ENCODE results near the gene UBE4B. TPM values are rescaled to one million over a fixed set of nuclear protein-coding genes. Genes with fewer than 3 reads are reported as not detected.
A peak's percentile ranks its signal among the peaks of the same experiment; 100 is the strongest.

UBE4B gene
- total and polyA plus RNA-seq, 2 experiments from 2014 or later, result 14.3 to 27.6 TPM

DNA sequence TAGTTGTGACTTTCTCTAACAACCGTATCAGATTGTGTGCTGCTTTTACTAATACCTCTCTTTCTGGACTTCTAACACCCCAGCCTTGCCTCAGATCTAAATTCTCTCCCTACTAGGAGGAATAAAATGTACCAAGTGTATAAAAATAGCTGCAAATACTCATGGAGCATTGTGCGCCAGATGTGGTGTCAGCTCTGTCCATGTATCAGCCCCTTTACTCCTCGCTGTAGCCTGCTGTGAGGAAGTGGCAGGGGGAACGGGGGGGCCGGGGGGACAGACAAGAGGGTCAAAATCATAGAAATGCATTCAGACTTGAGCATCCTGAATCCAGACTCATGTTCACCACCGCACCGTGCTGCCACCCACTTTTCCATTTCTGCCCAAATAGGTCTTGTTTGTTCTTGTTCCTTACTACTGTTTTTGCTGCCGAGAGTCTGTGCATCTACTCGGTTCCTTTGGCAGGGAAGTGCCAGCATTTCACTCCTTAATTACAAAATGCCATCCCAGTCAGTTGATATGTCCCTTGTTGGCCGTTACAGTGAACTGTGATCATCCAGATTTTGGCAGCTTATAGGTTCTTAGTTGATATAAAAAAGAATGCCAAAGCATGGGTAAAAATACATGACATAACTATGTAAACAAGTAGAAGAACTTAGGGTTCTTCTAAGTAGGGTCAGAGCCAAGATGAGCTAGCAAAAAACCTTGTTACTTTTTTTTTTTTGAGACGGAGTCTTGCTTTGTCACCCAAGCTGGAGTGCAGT, 76.4 kb downstream of the UBE4B start:
- peaks cover 20% of the 10 kb centered on the region; the same call in 1 of the 2 replicates for H3K36me3 ChIP-seq (ENCODE audit: low read depth)
- H3K4me3 ChIP-seq, result peak overlapping the region; percentile 8; the same call in 1 of the 2 replicates
- H3K4me1 ChIP-seq (ENCODE audit: insufficient read depth), result peaks cover 19% of the 10 kb centered on the region
- H3K4me2 ChIP-seq (ENCODE audit: unreplicated experiment), result peak overlapping the region; percentile 77
- H3K27me3 ChIP-seq (replicated peaks; ENCODE audit: insufficient read depth), result no peaks in the 10 kb centered on the region
- DNase-seq, result no peak
- H4K20me1 ChIP-seq (ENCODE audit: insufficient read depth), result 0 out of 2 replicates have a peak, but pooled peaks cover 4% of the 10 kb centered on the region
- WGBS, 2 experiments (ENCODE audit: low coverage in 1 of 2, low lambda C conversion rate in 2 of 2, missing lambda C conversion rate in 2 of 2), result 84 to 85% methylated on average over 11 of the region's 11 CpGs
- H3K9me2 ChIP-seq (ENCODE audit: insufficient read depth), result no peaks in the 10 kb centered on the region
- H3K9me3 ChIP-seq (ENCODE audit: low read depth), result no peaks in the 10 kb centered on the region
- no peak overlapping the region for H3K9ac ChIP-seq
- peak overlapping the region; percentile 45 for H3K27ac ChIP-seq
- H2AFZ ChIP-seq, result no peak overlapping the region
- H3K79me2 ChIP-seq (ENCODE audit: insufficient read depth), result peaks cover 13% of the 10 kb centered on the region
- peaks cover 18% of the 10 kb centered on the region for H3F3A ChIP-seq (ENCODE audit: insufficient read depth)
- in situ Hi-C loops (cut with MboI), result no loop called here
- no peak for TF ChIP-seq EZH2 (IDR thresholded peaks at IDR 0.05; ENCODE audit: insufficient read depth, poor library complexity, severe bottlenecking)
- no peak for TF ChIP-seq EZH2phosphoT487 (IDR thresholded peaks at IDR 0.05; ENCODE audit: insufficient read depth, low read depth)

DNA sequence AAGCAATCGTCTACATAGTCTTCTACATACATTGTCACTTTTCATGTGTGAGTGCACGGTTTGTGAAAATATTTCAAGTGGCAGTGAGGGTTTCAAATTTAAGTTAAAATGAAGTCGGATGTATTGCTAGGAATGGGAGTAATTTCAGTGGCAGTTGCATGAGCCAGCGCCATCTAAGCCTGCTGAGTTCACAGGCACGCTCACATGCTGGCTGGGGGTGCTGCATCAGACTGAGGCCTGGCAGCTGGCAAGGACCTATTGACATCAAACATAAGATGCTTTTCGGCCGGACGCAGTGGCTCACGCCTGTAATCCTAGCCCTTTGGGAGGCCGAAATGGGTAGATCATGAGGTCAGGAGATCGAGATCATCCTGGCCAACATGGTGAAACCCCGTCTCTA, 80.7 kb downstream of the UBE4B start:
- Histone ChIP-seq H3K4me2 (ENCODE audit: unreplicated experiment) (no peak overlapping the region), H3K9me2 (ENCODE audit: insufficient read depth) (no peaks in the 10 kb centered on the region), H3K27me3 (replicated peaks; ENCODE audit: insufficient read depth) (no peaks in the 10 kb centered on the region), H4K20me1 (ENCODE audit: insufficient read depth) (0 out of 2 replicates have a peak, but pooled peaks cover 3% of the 10 kb centered on the region), H3K27ac (no peak overlapping the region), H3K36me3 (ENCODE audit: low read depth) (no peaks in the 10 kb centered on the region), H3K9me3 (ENCODE audit: low read depth) (no peaks in the 10 kb centered on the region), H3K79me2 (ENCODE audit: insufficient read depth) (peaks cover 13% of the 10 kb centered on the region), H3K4me3 (no peak overlapping the region), H3F3A (ENCODE audit: insufficient read depth) (peaks cover 6% of the 10 kb centered on the region), H2AFZ (no peak overlapping the region), H3K4me1 (ENCODE audit: insufficient read depth) (peaks cover 8% of the 10 kb centered on the region), H3K9ac (no peak overlapping the region)
- no peak for TF ChIP-seq EZH2phosphoT487 (IDR thresholded peaks at IDR 0.05; ENCODE audit: insufficient read depth, low read depth)
- no peak for TF ChIP-seq EZH2 (IDR thresholded peaks at IDR 0.05; ENCODE audit: insufficient read depth, poor library complexity, severe bottlenecking)
- in situ Hi-C loops (cut with MboI), result no loop called here
- whole genome bisulfite sequencing, 2 experiments (ENCODE audit: low coverage in 1 of 2, low lambda C conversion rate in 2 of 2, missing lambda C conversion rate in 2 of 2), result 90 to 94% methylated on average over 12 of the region's 12 CpGs
- DNase-seq, result no peak

DNA sequence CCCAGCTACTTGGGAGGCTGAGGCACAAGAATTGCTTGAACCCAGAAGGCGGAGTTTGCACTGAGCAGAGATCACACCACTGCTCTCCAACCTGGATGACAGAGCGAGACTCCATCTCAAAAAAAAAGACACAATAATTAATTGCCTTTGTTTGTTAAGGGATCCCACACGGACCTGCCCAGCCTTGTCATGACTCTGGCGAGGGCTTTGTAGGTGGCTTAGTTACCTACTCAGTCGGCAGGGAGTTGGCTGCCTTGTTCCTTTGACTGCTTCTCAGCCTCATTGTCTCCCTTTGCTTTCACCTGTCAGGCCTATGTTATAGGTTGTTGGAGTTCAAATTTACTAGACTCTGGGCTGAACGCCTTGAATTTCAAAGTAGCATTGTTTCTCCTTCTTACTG, 82.0 kb downstream of the UBE4B start:
- Histone ChIP-seq H3K9ac (no peak overlapping the region), H3K4me2 (ENCODE audit: unreplicated experiment) (no peak overlapping the region), H3K27me3 (replicated peaks; ENCODE audit: insufficient read depth) (no peaks in the 10 kb centered on the region), H2AFZ (no peak overlapping the region), H4K20me1 (ENCODE audit: insufficient read depth) (no peaks in the 10 kb centered on the region), H3K27ac (no peak overlapping the region), H3K9me3 (ENCODE audit: low read depth) (no peaks in the 10 kb centered on the region), H3K4me1 (ENCODE audit: insufficient read depth) (no peaks in the 10 kb centered on the region), H3K4me3 (no peak overlapping the region), H3K79me2 (ENCODE audit: insufficient read depth) (peaks cover 5% of the 10 kb centered on the region), H3K9me2 (ENCODE audit: insufficient read depth) (no peaks in the 10 kb centered on the region), H3F3A (ENCODE audit: insufficient read depth) (no peaks in the 10 kb centered on the region), H3K36me3 (ENCODE audit: low read depth) (no peaks in the 10 kb centered on the region)
- WGBS, 2 experiments (ENCODE audit: low coverage in 1 of 2, low lambda C conversion rate in 2 of 2, missing lambda C conversion rate in 2 of 2), result 95 to 97% methylated on average over 6 of the region's 6 CpGs
- no peak for DNase-seq
- in situ Hi-C loops (cut with MboI), result no loop called here
- TF ChIP-seq EZH2 (IDR thresholded peaks at IDR 0.05; ENCODE audit: insufficient read depth, poor library complexity, severe bottlenecking) (no peak), EZH2phosphoT487 (IDR thresholded peaks at IDR 0.05; ENCODE audit: insufficient read depth, low read depth) (no peak)

DNA sequence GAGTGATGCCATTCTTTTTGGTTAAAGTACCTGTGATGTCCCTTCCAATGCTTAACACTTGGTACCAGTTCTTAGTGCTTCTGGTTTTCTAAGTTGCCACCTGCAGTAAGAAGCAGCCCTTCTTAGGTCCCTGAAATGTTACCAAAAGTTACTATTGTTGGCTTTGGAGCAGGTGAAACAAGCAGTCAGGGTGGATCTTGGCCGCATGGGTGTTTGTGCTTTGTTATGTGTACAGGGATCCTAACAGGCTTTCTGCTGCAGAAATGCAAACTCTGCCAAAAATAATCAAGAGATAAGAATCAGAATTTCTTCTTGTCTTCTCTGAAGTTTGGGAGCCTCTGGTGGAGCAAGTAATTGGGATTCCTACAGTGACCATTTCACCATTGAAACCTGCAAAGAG, 84.4 kb downstream of the UBE4B start:
- in situ Hi-C loops (cut with MboI), result no loop called here
- Histone ChIP-seq H3K79me2 (ENCODE audit: insufficient read depth) (no peaks in the 10 kb centered on the region), H3K27me3 (replicated peaks; ENCODE audit: insufficient read depth) (no peaks in the 10 kb centered on the region), H3K4me3 (no peak overlapping the region), H3K4me2 (ENCODE audit: unreplicated experiment) (no peak overlapping the region), H3K9ac (no peak overlapping the region), H2AFZ (no peak overlapping the region), H4K20me1 (ENCODE audit: insufficient read depth) (no peaks in the 10 kb centered on the region), H3K9me2 (ENCODE audit: insufficient read depth) (no peaks in the 10 kb centered on the region), H3K4me1 (ENCODE audit: insufficient read depth) (peaks cover under 1% of the 10 kb centered on the region; the same call in 1 of the 2 replicates), H3F3A (ENCODE audit: insufficient read depth) (peaks cover 8% of the 10 kb centered on the region), H3K27ac (no peak overlapping the region), H3K36me3 (ENCODE audit: low read depth) (no peaks in the 10 kb centered on the region; the same call in 1 of the 2 replicates), H3K9me3 (ENCODE audit: low read depth) (no peaks in the 10 kb centered on the region)
- WGBS, 2 experiments (ENCODE audit: low coverage in 1 of 2, low lambda C conversion rate in 2 of 2, missing lambda C conversion rate in 2 of 2), result 94 to 100% methylated on average over 1 of the region's 1 CpG
- no peak for TF ChIP-seq EZH2phosphoT487 (IDR thresholded peaks at IDR 0.05; ENCODE audit: insufficient read depth, low read depth)
- TF ChIP-seq EZH2 (IDR thresholded peaks at IDR 0.05; ENCODE audit: insufficient read depth, poor library complexity, severe bottlenecking), result no peak
- DNase-seq, result no peak

Data from GM23248 (cell line).